ENCODE measurements around the gene NYAP1.
"Not testable (repeated sequence)": the region's sequence is repeated elsewhere in the genome, so short reads cannot be mapped to it uniquely, and the experiment has no call there.

The NYAP1 gene

GRCh38 chr7:100521076-100521475 lies 37.3 kb downstream of the NYAP1 start:
- FAIRE-seq (no peak), DNase-seq (ENCODE audit: insufficient read length, low spot score) (no peak)
- TF ChIP-seq POLR2A (IDR thresholded peaks at IDR 0.05; ENCODE audit: low read depth, low read length), result no peak
- TF ChIP-seq POU2F2 (IDR thresholded peaks at IDR 0.05; ENCODE audit: low read depth, low read length), result no peak
- TF ChIP-seq POLR2AphosphoS5 (IDR thresholded peaks at IDR 0.05; ENCODE audit: low read depth, low read length), result no peak
- TF ChIP-seq SPI1 (IDR thresholded peaks at IDR 0.05; ENCODE audit: low read depth, low read length), result no peak
- TF ChIP-seq TAF1 (IDR thresholded peaks at IDR 0.05; ENCODE audit: low read depth, low read length), result no peak
- no peak for TF ChIP-seq PAX5 (IDR thresholded peaks at IDR 0.05; ENCODE audit: insufficient read depth, low read length, severe bottlenecking)

- not testable (repeated sequence) for DNase-seq (ENCODE audit: insufficient read length, low spot score); FAIRE-seq
- TF ChIP-seq SPI1 (IDR thresholded peaks at IDR 0.05; ENCODE audit: low read depth, low read length), result peak; percentile 55
Measured at GRCh38 chr7:100521909-100522593, 38.3 kb downstream of the NYAP1 start.

DNA sequence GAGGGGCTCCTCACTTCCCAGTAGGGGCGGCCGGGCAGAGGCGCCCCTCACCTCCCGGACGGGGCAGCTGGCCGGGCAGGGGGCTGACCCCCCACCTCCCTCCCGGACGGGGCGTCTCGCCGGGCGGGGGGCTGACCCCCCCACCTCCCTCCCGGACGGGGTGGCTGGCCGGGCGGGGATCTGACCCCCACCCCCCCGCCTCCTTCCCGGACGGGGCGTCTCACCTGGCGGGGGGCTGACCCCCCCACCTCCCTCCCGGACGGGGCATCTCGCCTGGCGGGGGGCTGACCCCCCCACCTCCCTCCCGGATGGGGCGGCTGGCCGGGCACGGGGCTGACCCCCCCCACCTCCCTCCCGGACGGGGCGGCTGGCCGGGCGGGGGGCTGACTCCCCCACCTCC lies 39.5 kb downstream of the NYAP1 start:
- not testable (repeated sequence) for DNase-seq (ENCODE audit: insufficient read length, low spot score); FAIRE-seq

GRCh38 chr7:100528108-100528866 lies 44.6 kb downstream of the NYAP1 start:
- FAIRE-seq; DNase-seq (ENCODE audit: insufficient read length, low spot score): not testable (repeated sequence)

- DNase-seq (ENCODE audit: insufficient read length, low spot score), result no peak
- TF ChIP-seq POLR2A (IDR thresholded peaks at IDR 0.05; ENCODE audit: low read depth, low read length), result no peak
- FAIRE-seq, result no peak
Measured at GRCh38 chr7:100532165-100533022, 48.7 kb downstream of the NYAP1 start.

GRCh38 chr7:100535982-100536381 lies 52.3 kb downstream of the NYAP1 start:
- not testable (repeated sequence) for DNase-seq (ENCODE audit: insufficient read length, low spot score); FAIRE-seq

- not testable (repeated sequence) for FAIRE-seq; DNase-seq (ENCODE audit: insufficient read length, low spot score)
Measured at GRCh38 chr7:100536695-100537094, 53.0 kb downstream of the NYAP1 start.

GRCh38 chr7:100538348-100538653 lies 54.6 kb downstream of the NYAP1 start:
- DNase-seq (ENCODE audit: insufficient read length, low spot score), result no peak
- TF ChIP-seq POLR2AphosphoS5 (IDR thresholded peaks at IDR 0.05; ENCODE audit: low read depth, low read length) (no peak), TAF1 (IDR thresholded peaks at IDR 0.05; ENCODE audit: low read depth, low read length) (no peak), PAX5 (IDR thresholded peaks at IDR 0.05; ENCODE audit: insufficient read depth, low read length, severe bottlenecking) (no peak), SPI1 (IDR thresholded peaks at IDR 0.05; ENCODE audit: low read depth, low read length) (no peak)
- FAIRE-seq, result no peak

DNA sequence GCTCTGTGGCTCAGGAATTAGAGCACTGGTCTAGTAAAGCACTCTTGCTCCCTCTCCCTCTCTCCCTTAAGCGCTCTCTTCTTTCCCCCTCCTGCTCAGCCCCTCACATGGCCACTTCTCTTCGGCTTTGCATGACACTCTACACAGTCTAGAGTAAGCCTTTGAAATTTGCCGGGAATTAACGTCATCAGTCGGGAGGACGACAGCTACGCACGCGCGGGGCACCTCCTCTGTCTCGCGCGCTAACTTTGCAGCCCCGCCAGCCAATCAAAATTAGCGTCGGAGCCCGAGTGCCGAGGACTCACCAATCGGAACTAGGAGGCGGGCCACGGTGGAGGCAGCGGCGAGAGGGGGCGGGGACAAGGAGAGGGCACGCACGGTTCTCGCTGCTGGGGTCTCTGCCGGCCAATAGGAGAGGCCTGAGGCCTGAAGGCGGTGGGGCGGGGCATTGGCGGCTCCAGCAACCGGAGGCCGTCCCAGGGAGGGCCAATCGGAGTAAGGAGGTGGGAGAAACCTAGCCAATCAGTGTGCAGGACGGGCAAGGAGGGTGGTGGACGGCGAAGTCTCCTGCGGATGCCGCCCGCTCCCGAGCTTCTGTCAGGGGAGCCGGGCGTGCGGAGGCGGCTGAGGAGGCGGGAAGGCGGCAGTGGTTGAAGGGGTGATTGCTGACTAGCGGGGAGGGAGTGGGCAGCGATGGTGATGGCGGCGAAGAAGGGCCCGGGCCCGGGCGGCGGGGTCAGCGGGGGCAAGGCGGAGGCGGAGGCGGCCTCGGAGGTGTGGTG lies 55.1 kb downstream of the NYAP1 start, which contains the start of gene AGFG2:
TSS of gene AGFG2 (plus strand) at position 550 of the 782 bp plus-strand sequence. CDS start at position 694, 144 bp downstream.
- FAIRE-seq, result peak; percentile 95
- TF ChIP-seq POU2F2 (IDR thresholded peaks at IDR 0.05; ENCODE audit: low read depth, low read length) (no peak), TAF1 (IDR thresholded peaks at IDR 0.05; ENCODE audit: low read depth, low read length) (no peak; the same call in 1 of the 2 replicates), PAX5 (IDR thresholded peaks at IDR 0.05; ENCODE audit: insufficient read depth, low read length, severe bottlenecking) (no peak), SPI1 (IDR thresholded peaks at IDR 0.05; ENCODE audit: low read depth, low read length) (no peak), POLR2A (IDR thresholded peaks at IDR 0.05; ENCODE audit: low read depth, low read length) (no peak), POLR2AphosphoS5 (IDR thresholded peaks at IDR 0.05; ENCODE audit: low read depth, low read length) (no peak)
- DNase-seq (ENCODE audit: insufficient read length, low spot score), result peak; percentile 97

- FAIRE-seq (no peak), DNase-seq (ENCODE audit: insufficient read length, low spot score) (no peak)
- TF ChIP-seq POLR2A (IDR thresholded peaks at IDR 0.05; ENCODE audit: low read depth, low read length) (no peak), PAX5 (IDR thresholded peaks at IDR 0.05; ENCODE audit: insufficient read depth, low read length, severe bottlenecking) (no peak), POU2F2 (IDR thresholded peaks at IDR 0.05; ENCODE audit: low read depth, low read length) (no peak), POLR2AphosphoS5 (IDR thresholded peaks at IDR 0.05; ENCODE audit: low read depth, low read length) (no peak)
Measured at GRCh38 chr7:100539436-100540006, 55.8 kb downstream of the NYAP1 start.
